Measurements from ENCODE around the gene MTHFS.
"Not testable (repeated sequence)": the region's sequence is repeated elsewhere in the genome, so short reads cannot be mapped to it uniquely, and the experiment has no call there.

MTHFS gene

GRCh38 chr15:79898786-79899185 is 2.0 kb upstream of the MTHFS start:
- H3K9me3 Mint-ChIP-seq, H3K4me3 Mint-ChIP-seq, ATAC-seq, H3K27me3 Mint-ChIP-seq: not testable (repeated sequence)
- peaks cover 31% of the 10 kb centered on the region for H3K36me3 Mint-ChIP-seq
- H3K4me1 Mint-ChIP-seq, result peaks cover 54% of the 10 kb centered on the region
- peak overlapping the region; percentile 95 for H3K27ac Mint-ChIP-seq

- no peak overlapping the region for H3K4me3 Mint-ChIP-seq
- H3K4me1 Mint-ChIP-seq, result peaks cover 52% of the 10 kb centered on the region
- peaks cover 29% of the 10 kb centered on the region for H3K36me3 Mint-ChIP-seq
- no peaks in the 10 kb centered on the region for H3K27me3 Mint-ChIP-seq
- ATAC-seq, result no peak
- H3K9me3 Mint-ChIP-seq, result peaks cover 7% of the 10 kb centered on the region
- H3K27ac Mint-ChIP-seq, result peak overlapping the region; percentile 95
Measured at GRCh38 chr15:79898369-79898768, 1.6 kb upstream of the MTHFS start.

GRCh38 chr15:79897701-79898113 is 893 bp upstream of the MTHFS start:
- H3K36me3 Mint-ChIP-seq, result peaks cover 28% of the 10 kb centered on the region
- no peaks in the 10 kb centered on the region for H3K27me3 Mint-ChIP-seq
- no peak for ATAC-seq
- peak overlapping the region; percentile 95 for H3K27ac Mint-ChIP-seq
- H3K4me1 Mint-ChIP-seq, result peaks cover 52% of the 10 kb centered on the region
- peaks cover 7% of the 10 kb centered on the region for H3K9me3 Mint-ChIP-seq
- H3K4me3 Mint-ChIP-seq, result peak overlapping the region; percentile 94

GRCh38 chr15:79897380-79897678 is 515 bp upstream of the MTHFS start:
- Mint-ChIP-seq H3K36me3 (peaks cover 27% of the 10 kb centered on the region), H3K9me3 (peaks cover 6% of the 10 kb centered on the region), H3K4me3 (peak overlapping the region; percentile 94), H3K4me1 (peaks cover 48% of the 10 kb centered on the region), H3K27ac (peak overlapping the region; percentile 95), H3K27me3 (no peaks in the 10 kb centered on the region)
- no peak for ATAC-seq

- H3K4me1 Mint-ChIP-seq, result peaks cover 52% of the 10 kb centered on the region
- H3K4me3 Mint-ChIP-seq, result peak overlapping the region; percentile 94
- ATAC-seq, result peak; percentile 0
- peak overlapping the region; percentile 95 for H3K27ac Mint-ChIP-seq
- H3K36me3 Mint-ChIP-seq, result peaks cover 32% of the 10 kb centered on the region
- H3K27me3 Mint-ChIP-seq, result no peaks in the 10 kb centered on the region
- peaks cover 3% of the 10 kb centered on the region for H3K9me3 Mint-ChIP-seq
Measured at GRCh38 chr15:79896131-79896633, 632 bp downstream of the MTHFS start.

- no peak for ATAC-seq
- no peak overlapping the region for H3K27ac Mint-ChIP-seq
- H3K9me3 Mint-ChIP-seq, result no peaks in the 10 kb centered on the region
- no peaks in the 10 kb centered on the region for H3K27me3 Mint-ChIP-seq
- H3K36me3 Mint-ChIP-seq, result peaks cover 86% of the 10 kb centered on the region
- H3K4me1 Mint-ChIP-seq, result peaks cover 40% of the 10 kb centered on the region
- no peak overlapping the region for H3K4me3 Mint-ChIP-seq
Measured at GRCh38 chr15:79887054-79887930, 9.5 kb downstream of the MTHFS start.

- peaks cover 88% of the 10 kb centered on the region for H3K36me3 Mint-ChIP-seq
- H3K9me3 Mint-ChIP-seq, result no peaks in the 10 kb centered on the region
- H3K27me3 Mint-ChIP-seq, result no peaks in the 10 kb centered on the region
- no peak for ATAC-seq
- no peak overlapping the region for H3K27ac Mint-ChIP-seq
- H3K4me3 Mint-ChIP-seq, result no peak overlapping the region
- peaks cover 28% of the 10 kb centered on the region for H3K4me1 Mint-ChIP-seq
Measured at GRCh38 chr15:79886124-79886523, 10.7 kb downstream of the MTHFS start.

- peaks cover 90% of the 10 kb centered on the region for H3K36me3 Mint-ChIP-seq
- peaks cover 14% of the 10 kb centered on the region for H3K4me1 Mint-ChIP-seq
- H3K4me3 Mint-ChIP-seq, result no peak overlapping the region
- H3K9me3 Mint-ChIP-seq, result peaks cover 4% of the 10 kb centered on the region
- ATAC-seq, result no peak
- H3K27ac Mint-ChIP-seq, result no peak overlapping the region
- no peaks in the 10 kb centered on the region for H3K27me3 Mint-ChIP-seq
Measured at GRCh38 chr15:79884204-79884596, 12.6 kb downstream of the MTHFS start.

GRCh38 chr15:79883579-79884203 is 13.1 kb downstream of the MTHFS start:
- H3K4me1 Mint-ChIP-seq, result peaks cover 14% of the 10 kb centered on the region
- peaks cover 90% of the 10 kb centered on the region for H3K36me3 Mint-ChIP-seq
- no peak for ATAC-seq
- H3K27me3 Mint-ChIP-seq, result no peaks in the 10 kb centered on the region
- no peak overlapping the region for H3K4me3 Mint-ChIP-seq
- no peak overlapping the region for H3K27ac Mint-ChIP-seq
- peaks cover 4% of the 10 kb centered on the region for H3K9me3 Mint-ChIP-seq

GRCh38 chr15:79881668-79882067 is 15.1 kb downstream of the MTHFS start:
- Mint-ChIP-seq H3K36me3 (peaks cover 97% of the 10 kb centered on the region), H3K4me1 (peaks cover 7% of the 10 kb centered on the region), H3K4me3 (no peak overlapping the region), H3K27me3 (no peaks in the 10 kb centered on the region), H3K9me3 (peaks cover 12% of the 10 kb centered on the region), H3K27ac (no peak overlapping the region)
- no peak for ATAC-seq

GRCh38 chr15:79881254-79881653 is 15.6 kb downstream of the MTHFS start:
- peaks cover 100% of the 10 kb centered on the region for H3K36me3 Mint-ChIP-seq
- ATAC-seq, result no peak
- H3K4me3 Mint-ChIP-seq, result no peak overlapping the region
- no peak overlapping the region for H3K27ac Mint-ChIP-seq
- H3K9me3 Mint-ChIP-seq, result peaks cover 12% of the 10 kb centered on the region
- H3K4me1 Mint-ChIP-seq, result peaks cover 7% of the 10 kb centered on the region
- no peaks in the 10 kb centered on the region for H3K27me3 Mint-ChIP-seq

GRCh38 chr15:79878078-79878705 is 18.6 kb downstream of the MTHFS start:
- Mint-ChIP-seq H3K27me3 (no peaks in the 10 kb centered on the region), H3K36me3 (peaks cover 100% of the 10 kb centered on the region), H3K4me1 (no peaks in the 10 kb centered on the region), H3K27ac (no peak overlapping the region), H3K9me3 (peaks cover 20% of the 10 kb centered on the region), H3K4me3 (no peak overlapping the region)
- ATAC-seq, result no peak

GRCh38 chr15:79875213-79875612 is 21.6 kb downstream of the MTHFS start:
- Mint-ChIP-seq H3K4me1 (peaks cover 9% of the 10 kb centered on the region), H3K36me3 (peaks cover 95% of the 10 kb centered on the region), H3K27ac (no peak overlapping the region), H3K9me3 (peaks cover 20% of the 10 kb centered on the region), H3K4me3 (no peak overlapping the region), H3K27me3 (no peaks in the 10 kb centered on the region)
- ATAC-seq, result no peak

- no peak for ATAC-seq
- Mint-ChIP-seq H3K36me3 (peaks cover 86% of the 10 kb centered on the region), H3K27ac (no peak overlapping the region), H3K9me3 (peaks cover 16% of the 10 kb centered on the region), H3K27me3 (no peaks in the 10 kb centered on the region), H3K4me1 (peaks cover 9% of the 10 kb centered on the region), H3K4me3 (no peak overlapping the region)
Measured at GRCh38 chr15:79874242-79874641, 22.6 kb downstream of the MTHFS start.

GRCh38 chr15:79872358-79873017 is 24.3 kb downstream of the MTHFS start:
- Mint-ChIP-seq H3K4me1 (peaks cover 12% of the 10 kb centered on the region), H3K27ac (peak overlapping the region; percentile 40), H3K4me3 (no peak overlapping the region), H3K9me3 (peaks cover 11% of the 10 kb centered on the region), H3K36me3 (peaks cover 83% of the 10 kb centered on the region), H3K27me3 (no peaks in the 10 kb centered on the region)
- ATAC-seq, result peak; percentile 41

All from stimulated activated memory B cell treated with anti-CD40 and anti-IgM and Interleukin-4, amounts not matched to agents 10 μg/mL and 1 μg/mL and 100 μg/mL, for 72 hours (primary cell).